ENCODE results near the gene NTRK2. TPM values are rescaled to one million over a fixed set of nuclear protein-coding genes. Genes with fewer than 3 reads are reported as not detected.

NTRK2 gene
- total RNA-seq, 1 donor from 2014 or later, result 1.5 TPM

- Histone ChIP-seq H3K4me3 (ENCODE audit: low read depth, low read length) (no peak overlapping the region), H3K36me3 (ENCODE audit: control insufficient read depth, insufficient read depth, low read length) (no peaks in the 10 kb centered on the region), H3K27me3 (ENCODE audit: control insufficient read depth, insufficient read depth, low read length) (no peaks in the 10 kb centered on the region)
- no peak for TF ChIP-seq CTCF (IDR thresholded peaks at IDR 0.05; ENCODE audit: insufficient read depth, low read length, poor library complexity, severe bottlenecking)
- DNase-seq (ENCODE audit: low read depth), result no peak
Measured at GRCh38 chr9:84950879-84951811, 281.6 kb downstream of the NTRK2 start.

GRCh38 chr9:84953252-84953773 lies 283.8 kb downstream of the NTRK2 start:
- Histone ChIP-seq H3K27me3 (ENCODE audit: control insufficient read depth, insufficient read depth, low read length) (no peaks in the 10 kb centered on the region), H3K4me3 (ENCODE audit: low read depth, low read length) (no peak overlapping the region), H3K36me3 (ENCODE audit: control insufficient read depth, insufficient read depth, low read length) (no peaks in the 10 kb centered on the region)
- no peak for DNase-seq (ENCODE audit: low read depth)
- TF ChIP-seq CTCF (IDR thresholded peaks at IDR 0.05; ENCODE audit: insufficient read depth, low read length, poor library complexity, severe bottlenecking), result no peak

DNA sequence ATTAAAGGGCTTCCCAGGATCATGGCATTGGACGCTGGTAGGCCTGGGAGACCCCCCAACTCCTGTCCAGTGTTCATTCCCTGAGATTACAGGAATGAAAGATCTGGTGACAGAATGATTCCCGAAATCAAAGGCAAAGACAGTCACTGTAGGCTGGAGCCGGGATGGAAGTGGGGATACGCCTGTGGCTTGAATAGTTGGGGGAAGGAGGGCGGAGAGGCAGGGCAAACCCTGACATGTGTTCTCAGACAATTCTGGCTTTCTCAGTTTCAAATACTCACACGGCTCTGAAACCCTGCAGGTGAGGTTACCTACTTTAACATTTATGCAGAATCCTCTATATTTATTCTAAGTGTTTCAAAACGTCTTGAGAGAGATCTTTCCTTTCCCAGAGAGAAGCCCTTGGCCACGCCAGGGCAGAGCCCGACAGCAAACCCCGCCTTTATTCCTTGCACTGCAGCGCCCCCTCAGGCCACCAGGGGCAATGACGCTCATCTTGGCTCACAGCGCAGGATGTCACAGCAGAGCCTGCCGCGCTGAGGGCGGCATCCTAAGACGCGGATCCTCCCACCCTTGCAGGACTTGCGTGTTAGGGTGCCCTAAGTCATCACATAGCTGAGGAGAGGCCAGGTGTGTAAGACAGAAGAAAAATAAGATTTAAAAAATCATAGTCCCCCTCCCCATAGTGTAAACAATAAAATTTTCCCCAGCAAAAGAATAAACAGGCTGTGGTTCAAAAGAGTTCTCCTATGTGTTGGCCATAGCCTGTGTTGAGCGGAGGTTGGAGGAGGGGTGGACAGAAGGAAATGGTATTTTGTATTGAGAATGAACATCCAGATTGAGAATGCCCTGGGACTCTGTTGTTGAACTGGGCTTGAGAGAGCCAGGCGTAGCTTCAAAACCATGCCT lies 284.5 kb downstream of the NTRK2 start:
- H3K4me3 ChIP-seq (ENCODE audit: low read depth, low read length), result no peak overlapping the region
- DNase-seq (ENCODE audit: low read depth), result no peak
- H3K27me3 ChIP-seq (ENCODE audit: control insufficient read depth, insufficient read depth, low read length), result no peaks in the 10 kb centered on the region
- TF ChIP-seq CTCF (IDR thresholded peaks at IDR 0.05; ENCODE audit: insufficient read depth, low read length, poor library complexity, severe bottlenecking), result peak; percentile 99
- H3K36me3 ChIP-seq (ENCODE audit: control insufficient read depth, insufficient read depth, low read length), result no peaks in the 10 kb centered on the region

DNA sequence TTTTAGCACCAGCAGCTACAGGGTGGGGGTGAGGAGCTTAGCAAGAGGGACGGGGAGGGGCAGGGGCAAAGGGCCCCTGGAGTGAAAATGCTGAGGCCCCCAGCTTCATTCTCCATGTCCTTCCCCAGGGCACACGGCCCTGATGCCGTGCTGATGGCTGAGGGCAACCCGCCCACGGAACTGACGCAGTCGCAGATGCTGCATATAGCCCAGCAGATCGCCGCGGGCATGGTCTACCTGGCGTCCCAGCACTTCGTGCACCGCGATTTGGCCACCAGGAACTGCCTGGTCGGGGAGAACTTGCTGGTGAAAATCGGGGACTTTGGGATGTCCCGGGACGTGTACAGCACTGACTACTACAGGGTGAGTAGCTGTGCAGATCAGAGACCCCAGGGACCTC lies 285.6 kb downstream of the NTRK2 start:
- Histone ChIP-seq H3K27me3 (ENCODE audit: control insufficient read depth, insufficient read depth, low read length) (no peaks in the 10 kb centered on the region), H3K4me3 (ENCODE audit: low read depth, low read length) (no peak overlapping the region), H3K36me3 (ENCODE audit: control insufficient read depth, insufficient read depth, low read length) (no peaks in the 10 kb centered on the region)
- DNase-seq (ENCODE audit: low read depth), result no peak
- no peak for TF ChIP-seq CTCF (IDR thresholded peaks at IDR 0.05; ENCODE audit: insufficient read depth, low read length, poor library complexity, severe bottlenecking)

GRCh38 chr9:84955971-84956370 lies 286.4 kb downstream of the NTRK2 start:
- Histone ChIP-seq H3K4me3 (ENCODE audit: low read depth, low read length) (no peak overlapping the region), H3K36me3 (ENCODE audit: control insufficient read depth, insufficient read depth, low read length) (no peaks in the 10 kb centered on the region), H3K27me3 (ENCODE audit: control insufficient read depth, insufficient read depth, low read length) (no peaks in the 10 kb centered on the region)
- no peak for TF ChIP-seq CTCF (IDR thresholded peaks at IDR 0.05; ENCODE audit: insufficient read depth, low read length, poor library complexity, severe bottlenecking)
- DNase-seq (ENCODE audit: low read depth), result no peak

Measured in kidney epithelial cell (primary cell).